ENCODE results near the gene TNS3.

TNS3 gene

GRCh38 chr7:47377741-47378140 is 204.2 kb downstream of the TNS3 start:
- in situ Hi-C loops (cut with HindIII; ENCODE audit: low sequenced_read_pairs): no loop called here
- DNase-seq (ENCODE audit: low read depth, low spot score): no peak
- H3K4me3 ChIP-seq (ENCODE audit: low read depth, low read length): no peak overlapping the region
- no peak for TF ChIP-seq CTCF (IDR thresholded peaks at IDR 0.05; ENCODE audit: low read depth, low read length)

- H3K4me3 ChIP-seq (ENCODE audit: low read depth, low read length): no peak overlapping the region
- in situ Hi-C loops (cut with HindIII; ENCODE audit: low sequenced_read_pairs): no loop called here
- TF ChIP-seq CTCF (IDR thresholded peaks at IDR 0.05; ENCODE audit: low read depth, low read length): no peak
- no peak for DNase-seq (ENCODE audit: low read depth, low spot score)
Measured at GRCh38 chr7:47376991-47377616, 204.8 kb downstream of the TNS3 start.

GRCh38 chr7:47375121-47375938 is 206.6 kb downstream of the TNS3 start:
- in situ Hi-C loops (cut with HindIII; ENCODE audit: low sequenced_read_pairs): no loop called here
- DNase-seq (ENCODE audit: low read depth, low spot score): peak; percentile 67
- TF ChIP-seq CTCF (IDR thresholded peaks at IDR 0.05; ENCODE audit: low read depth, low read length): no peak
- no peak overlapping the region for H3K4me3 ChIP-seq (ENCODE audit: low read depth, low read length)

- no peak overlapping the region for H3K4me3 ChIP-seq (ENCODE audit: low read depth, low read length)
- DNase-seq (ENCODE audit: low read depth, low spot score): no peak
- in situ Hi-C loops (cut with HindIII; ENCODE audit: low sequenced_read_pairs): no loop called here
- TF ChIP-seq CTCF (IDR thresholded peaks at IDR 0.05; ENCODE audit: low read depth, low read length): no peak
Measured at GRCh38 chr7:47374538-47374937, 207.4 kb downstream of the TNS3 start.

GRCh38 chr7:47373871-47374451 is 207.9 kb downstream of the TNS3 start:
- no peak overlapping the region for H3K4me3 ChIP-seq (ENCODE audit: low read depth, low read length)
- DNase-seq (ENCODE audit: low read depth, low spot score): no peak
- no peak for TF ChIP-seq CTCF (IDR thresholded peaks at IDR 0.05; ENCODE audit: low read depth, low read length)
- in situ Hi-C loops (cut with HindIII; ENCODE audit: low sequenced_read_pairs): no loop called here

GRCh38 chr7:47371733-47372368 is 210.1 kb downstream of the TNS3 start:
- no peak for TF ChIP-seq CTCF (IDR thresholded peaks at IDR 0.05; ENCODE audit: low read depth, low read length)
- in situ Hi-C loops (cut with HindIII; ENCODE audit: low sequenced_read_pairs): no loop called here
- peak; percentile 58 for DNase-seq (ENCODE audit: low read depth, low spot score)
- no peak overlapping the region for H3K4me3 ChIP-seq (ENCODE audit: low read depth, low read length)
